ENCODE measurements around the gene DPYD.
A peak's percentile ranks its signal among the peaks of the same experiment; 100 is the strongest.
"Not testable (repeated sequence)": the region's sequence is repeated elsewhere in the genome, so short reads cannot be mapped to it uniquely, and the experiment has no call there.

DPYD gene

GRCh38 chr1:97258597-97258996 lies 662.2 kb downstream of the DPYD start:
- no peak for DNase-seq

- no peak for DNase-seq
Observed at GRCh38 chr1:97254731-97255463, 665.9 kb downstream of the DPYD start.

- no peak for DNase-seq
Observed at GRCh38 chr1:97252925-97253324, 667.9 kb downstream of the DPYD start.

GRCh38 chr1:97252076-97252475 lies 668.8 kb downstream of the DPYD start:
- no peak for DNase-seq

- no peak for DNase-seq
Observed at GRCh38 chr1:97247196-97247595, 673.6 kb downstream of the DPYD start.

- DNase-seq = no peak
Observed at GRCh38 chr1:97245682-97246081, 675.2 kb downstream of the DPYD start.

- no peak for DNase-seq
Observed at GRCh38 chr1:97245026-97245425, 675.8 kb downstream of the DPYD start.

- DNase-seq = no peak
Observed at GRCh38 chr1:97243973-97244560, 676.8 kb downstream of the DPYD start.

GRCh38 chr1:97238816-97239215 lies 682.0 kb downstream of the DPYD start:
- no peak for DNase-seq

- DNase-seq = not testable (repeated sequence)
Observed at GRCh38 chr1:97231354-97231753, 689.5 kb downstream of the DPYD start.

GRCh38 chr1:97212671-97213070 lies 708.2 kb downstream of the DPYD start:
- DNase-seq = no peak

GRCh38 chr1:97210307-97210706 lies 710.5 kb downstream of the DPYD start:
- DNase-seq = no peak

- no peak for DNase-seq
Observed at GRCh38 chr1:97209381-97209957, 711.4 kb downstream of the DPYD start.

GRCh38 chr1:97207868-97208267 lies 713.0 kb downstream of the DPYD start:
- no peak for DNase-seq

- DNase-seq = no peak
Observed at GRCh38 chr1:97204468-97204867, 716.4 kb downstream of the DPYD start.

GRCh38 chr1:97202481-97203380 lies 718.1 kb downstream of the DPYD start:
- no peak for DNase-seq

GRCh38 chr1:97201641-97202040 lies 719.2 kb downstream of the DPYD start:
- no peak for DNase-seq

- no peak for DNase-seq
Observed at GRCh38 chr1:97200595-97200994, 720.2 kb downstream of the DPYD start.

GRCh38 chr1:97196825-97197516 lies 723.9 kb downstream of the DPYD start:
- no peak for DNase-seq

GRCh38 chr1:97192872-97193572 lies 727.8 kb downstream of the DPYD start:
- DNase-seq = no peak

- DNase-seq = no peak
Observed at GRCh38 chr1:97190326-97190725, 730.5 kb downstream of the DPYD start.

- DNase-seq = peak; percentile 2
Observed at GRCh38 chr1:97186381-97186780, 734.5 kb downstream of the DPYD start.
